ENCODE measurements around the gene SFTA2. TPM values are rescaled to one million over a fixed set of nuclear protein-coding genes. Genes with fewer than 3 reads are reported as not detected.

Gene SFTA2
- total RNA-seq, 1 experiment from 2014 or later, result not detected

DNA sequence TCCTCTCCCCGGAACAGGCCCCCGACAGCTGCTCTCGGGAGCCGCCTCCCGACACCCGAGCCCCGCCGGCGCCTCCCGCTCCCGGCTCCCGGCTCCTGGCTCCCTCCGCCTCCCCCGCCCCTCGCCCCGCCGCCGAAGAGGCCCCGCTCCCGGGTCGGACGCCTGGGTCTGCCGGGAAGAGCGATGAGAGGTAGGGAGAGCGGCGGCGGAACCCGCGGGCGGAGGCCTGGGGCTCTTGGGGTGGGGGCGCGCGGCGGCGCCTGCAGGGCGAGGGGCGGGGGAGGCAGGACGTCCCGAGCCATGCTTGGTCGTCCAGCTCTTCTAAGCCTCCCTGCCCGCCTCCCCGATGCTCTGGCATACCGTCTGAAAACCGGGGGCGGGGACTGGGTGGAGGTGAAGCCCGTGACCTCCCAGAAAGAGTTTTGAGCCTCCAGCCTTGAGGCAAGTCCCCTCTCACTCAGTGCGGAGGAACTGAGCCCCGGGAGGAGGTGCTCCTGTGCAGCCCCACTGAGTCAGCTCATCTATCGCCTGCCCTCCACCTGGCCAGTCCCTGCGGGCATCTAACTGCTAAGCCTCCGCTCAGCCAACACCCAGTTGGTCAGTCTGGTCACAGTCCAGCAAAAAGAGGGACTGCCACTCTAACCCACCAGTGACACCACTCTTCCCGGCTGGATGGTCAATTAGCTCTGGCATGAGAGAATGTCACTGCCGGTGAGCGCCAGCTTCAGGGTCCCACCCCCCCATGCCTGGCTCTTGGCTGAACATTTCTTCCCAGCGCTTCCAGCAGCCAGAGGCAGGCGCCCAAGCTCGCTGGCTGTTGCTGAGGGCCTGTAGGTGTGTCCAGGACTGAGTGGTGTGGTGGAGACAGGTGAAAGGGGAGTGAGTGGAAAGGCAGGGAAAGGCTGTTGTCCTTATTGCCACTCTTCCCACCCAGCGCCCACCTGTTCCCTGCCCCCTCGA lies 47.2 kb downstream of the SFTA2 start:
- 0 out of 2 replicates have a peak overlapping the region, but pooled peaks have one; percentile 33 for H2AFZ ChIP-seq (ENCODE audit: low read length)
- intact Hi-C loops (cut with micrococcal nuclease), result loop anchor here (1.0 kb wide), 1 partner anchor 30 kb away; the partner anchor contains the start of gene VARS2
- H3K4me1 ChIP-seq (ENCODE audit: insufficient read depth, low read length), result peaks cover 58% of the 10 kb centered on the region

DNA sequence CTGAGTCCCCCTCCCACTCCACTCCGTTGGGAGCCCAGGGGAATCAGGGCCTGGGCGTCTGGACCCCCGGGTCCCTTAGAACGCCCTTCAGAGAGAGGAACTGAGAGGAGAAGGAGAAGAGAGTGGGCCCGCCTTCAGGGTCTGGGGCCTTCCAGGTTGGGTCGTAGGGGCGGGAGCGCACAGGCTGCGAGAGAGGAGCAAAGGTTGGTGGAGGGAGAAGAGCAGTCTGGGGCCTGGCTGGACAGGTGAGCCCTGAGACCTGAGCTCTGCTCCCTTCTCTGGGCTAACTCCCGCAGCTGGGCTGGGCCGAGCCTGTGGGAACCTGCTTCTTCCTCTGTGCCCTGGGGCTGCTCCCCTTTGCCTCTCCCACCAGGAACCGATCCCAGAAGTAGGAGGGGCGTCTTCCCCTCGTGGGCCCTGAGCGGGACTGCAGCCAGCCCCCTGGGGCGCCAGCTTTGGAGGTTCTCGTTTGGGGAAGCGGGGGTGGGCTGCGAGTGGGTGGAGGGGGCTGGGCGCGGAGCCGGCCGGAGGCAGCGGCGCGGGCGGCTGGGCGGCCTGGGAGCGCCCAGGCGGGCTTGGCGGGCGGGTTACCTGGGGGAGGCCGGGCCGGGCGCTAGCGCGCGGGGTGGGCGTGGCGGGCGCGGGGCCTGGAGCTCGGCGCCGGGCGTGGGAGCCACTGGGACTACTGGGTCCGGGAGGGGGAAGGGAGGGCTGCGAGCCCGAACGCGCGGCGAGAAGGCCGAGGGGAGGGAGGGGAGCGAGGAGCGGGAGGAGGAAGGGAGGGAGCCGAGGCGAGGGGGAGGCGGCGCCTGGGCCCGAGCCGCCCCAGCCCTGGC lies 48.1 kb downstream of the SFTA2 start, which contains the start of gene DDR1:
Gene DDR1 (plus strand): TSS at position 835 of the 836 bp plus-strand sequence. CDS start 4,211 bp downstream, outside the sequence.
- TF ChIP-seq, protein P1, sequence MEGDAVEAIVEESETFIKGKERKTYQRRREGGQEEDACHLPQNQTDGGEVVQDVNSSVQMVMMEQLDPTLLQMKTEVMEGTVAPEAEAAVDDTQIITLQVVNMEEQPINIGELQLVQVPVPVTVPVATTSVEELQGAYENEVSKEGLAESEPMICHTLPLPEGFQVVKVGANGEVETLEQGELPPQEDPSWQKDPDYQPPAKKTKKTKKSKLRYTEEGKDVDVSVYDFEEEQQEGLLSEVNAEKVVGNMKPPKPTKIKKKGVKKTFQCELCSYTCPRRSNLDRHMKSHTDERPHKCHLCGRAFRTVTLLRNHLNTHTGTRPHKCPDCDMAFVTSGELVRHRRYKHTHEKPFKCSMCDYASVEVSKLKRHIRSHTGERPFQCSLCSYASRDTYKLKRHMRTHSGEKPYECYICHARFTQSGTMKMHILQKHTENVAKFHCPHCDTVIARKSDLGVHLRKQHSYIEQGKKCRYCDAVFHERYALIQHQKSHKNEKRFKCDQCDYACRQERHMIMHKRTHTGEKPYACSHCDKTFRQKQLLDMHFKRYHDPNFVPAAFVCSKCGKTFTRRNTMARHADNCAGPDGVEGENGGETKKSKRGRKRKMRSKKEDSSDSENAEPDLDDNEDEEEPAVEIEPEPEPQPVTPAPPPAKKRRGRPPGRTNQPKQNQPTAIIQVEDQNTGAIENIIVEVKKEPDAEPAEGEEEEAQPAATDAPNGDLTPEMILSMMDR (conservative IDR thresholded peaks at IDR 0.05; ENCODE audit: low read depth, low read length), result no peak
- TF ChIP-seq EZH2phosphoT487 (IDR thresholded peaks at IDR 0.05; ENCODE audit: borderline replicate concordance, low read length) (no peak), EZH2 (IDR thresholded peaks at IDR 0.05; ENCODE audit: low read length, unreplicated experiment) (no peak)
- Histone ChIP-seq H2AFZ (ENCODE audit: low read length) (peak within 1 kb of the TSS; percentile 33; the same call in 1 of the 2 replicates), H3K27me3 (ENCODE audit: low read length) (no peaks in the 10 kb centered on the region), H3K79me2 (ENCODE audit: low read length) (peaks cover 57% of the 10 kb centered on the region), H3K4me1 (ENCODE audit: insufficient read depth, low read length) (peaks cover 58% of the 10 kb centered on the region), H3K27ac (ENCODE audit: low read length) (peak within 1 kb of the TSS; percentile 93), H3K4me2 (ENCODE audit: low read length) (peak within 1 kb of the TSS; percentile 91), H3K9ac (ENCODE audit: low read length) (peak within 1 kb of the TSS; percentile 92), H4K20me1 (ENCODE audit: low read length) (peaks cover 18% of the 10 kb centered on the region), H3K9me3 (ENCODE audit: low read length) (no peaks in the 10 kb centered on the region), H3K9me2 (replicated peaks; ENCODE audit: low read length) (no peaks in the 10 kb centered on the region), H3K4me3 (ENCODE audit: low read length) (peak within 1 kb of the TSS; percentile 70), H3F3A (ENCODE audit: low read length, unreplicated experiment) (no peaks in the 10 kb centered on the region), H3K36me3 (ENCODE audit: low read depth, low read length) (peaks cover 4% of the 10 kb centered on the region; the same call in 1 of the 2 replicates)
- intact Hi-C loops (cut with micrococcal nuclease), result no loop called here
- BruUV-seq (replicated peaks), result no TSS peak
- ChIA-PET CTCF (interaction anchor here (0.6 to 1.3 kb wide), 4 partner anchors 64 to 187 kb away, joined by 3 to 5 read pairs (median 3); no protein-coding TSS in a partner anchor), POLR2A (ENCODE audit: unreplicated experiment) (interaction anchor here (0.5 to 1.0 kb wide), 8 partner anchors 24 to 696 kb away, joined by 3 to 26 read pairs (median 5); partner anchors contain the start of gene GTF2H4)
- DNase-seq (peak; percentile 75), ATAC-seq (peak; percentile 31)

More for the DNA sequence above, 47.2 kb downstream of the SFTA2 start:
- Histone ChIP-seq H3K4me2 (ENCODE audit: low read length) (peak overlapping the region; percentile 91), H3K27ac (ENCODE audit: low read length) (peak overlapping the region; percentile 93), H4K20me1 (ENCODE audit: low read length) (peaks cover 19% of the 10 kb centered on the region), H3K79me2 (ENCODE audit: low read length) (peaks cover 64% of the 10 kb centered on the region), H3K27me3 (ENCODE audit: low read length) (no peaks in the 10 kb centered on the region), H3K9me2 (replicated peaks; ENCODE audit: low read length) (no peaks in the 10 kb centered on the region), H3F3A (ENCODE audit: low read length, unreplicated experiment) (no peaks in the 10 kb centered on the region), H3K36me3 (ENCODE audit: low read depth, low read length) (peaks cover 9% of the 10 kb centered on the region; the same call in 1 of the 2 replicates), H3K9ac (ENCODE audit: low read length) (peak overlapping the region; percentile 92), H3K4me3 (ENCODE audit: low read length) (peak overlapping the region; percentile 70), H3K9me3 (ENCODE audit: low read length) (no peaks in the 10 kb centered on the region)
- peak; percentile 9 for ATAC-seq
- BruUV-seq (replicated peaks), result TSS peak; percentile 42
- ChIA-PET POLR2A (ENCODE audit: unreplicated experiment) (interaction anchor here (0.5 to 0.9 kb wide), 6 partner anchors 37 to 1729 kb away, joined by 3 to 8 read pairs (median 5); no protein-coding TSS in a partner anchor), CTCF (interaction anchor here (1.1 to 1.3 kb wide), 3 partner anchors 29 to 186 kb away, joined by 3 to 5 read pairs (median 3); partner anchors contain the start of gene VARS2)
- no peak for TF ChIP-seq EZH2phosphoT487 (IDR thresholded peaks at IDR 0.05; ENCODE audit: borderline replicate concordance, low read length)
- TF ChIP-seq EZH2 (IDR thresholded peaks at IDR 0.05; ENCODE audit: low read length, unreplicated experiment), result no peak
- TF ChIP-seq, protein P1 (conservative IDR thresholded peaks at IDR 0.05; ENCODE audit: low read depth, low read length), result no peak
- peak; percentile 54 for DNase-seq

All from PC-3 (cell line).